SK-N-SH (cell line): ENCODE results near the gene TMPRSS9.

Experiments used
- CHD2 ChIP-seq: fragments of 150-350 bp; IDR thresholded peaks from 2 replicates; pipeline ENCODE4 v1.6.1; 2018; ENCODE audit warnings: low read length; ENCODE audit not compliant: partially characterized antibody
- CTCF ChIP-seq: fragments of 200-600 bp; sonication (generic); IDR thresholded peaks from 2 replicates; pipeline ENCODE4 v1.6.1; 2017; ENCODE audit warnings: antibody characterized with exemption, mild to moderate bottlenecking, moderate library complexity
- GABPA ChIP-seq: IDR thresholded peaks from 2 replicates; pipeline ENCODE4 v1.4.0; 2012; ENCODE audit warnings: low read depth, mild to moderate bottlenecking
- GATA2 ChIP-seq: sonication (generic); formaldehyde crosslinking; IDR thresholded peaks from 2 replicates; pipeline ENCODE4 v1.5.0; 2020; ENCODE audit warnings: mild to moderate bottlenecking, missing genetic modification reagents
- JUND ChIP-seq: IDR thresholded peaks from 2 replicates; pipeline ENCODE4 v1.4.0; 2012
- MEF2A ChIP-seq: IDR thresholded peaks from 2 replicates; pipeline ENCODE4 v1.4.0; 2012; ENCODE audit warnings: low read depth, borderline replicate concordance
- NFIC ChIP-seq: IDR thresholded peaks from 2 replicates; pipeline ENCODE4 v1.4.0; 2012; ENCODE audit warnings: borderline replicate concordance
- PBX3 ChIP-seq: IDR thresholded peaks from 2 replicates; pipeline ENCODE4; 2012
- RAD21 ChIP-seq: IDR thresholded peaks from 2 replicates; pipeline ENCODE4 v1.6.1; 2012; ENCODE audit warnings: mild to moderate bottlenecking, low read length
- SMC3 ChIP-seq: IDR thresholded peaks from 2 replicates; pipeline ENCODE4 v1.6.1; 2012; ENCODE audit warnings: low read depth, low read length, improper control_type of control experiment
- USF1 ChIP-seq: IDR thresholded peaks from 2 replicates; pipeline ENCODE4 v1.4.0; 2012; ENCODE audit warnings: low read depth, borderline replicate concordance
- USF2 ChIP-seq: fragments of 150-350 bp; IDR thresholded peaks from 2 replicates; pipeline ENCODE4 v1.6.1; 2017; ENCODE audit warnings: antibody characterized with exemption, low read length, low read depth, borderline replicate concordance

GRCh38 chr19:2421581-2422306 lies 61.7 kb downstream of the TMPRSS9 start:
- no peak for TF ChIP-seq CTCF
- TF ChIP-seq NFIC = no peak
- no peak for TF ChIP-seq CHD2
- TF ChIP-seq GATA2 (CRISPR knock-in tag) = no peak
- no peak for TF ChIP-seq SMC3
- no peak for TF ChIP-seq USF2
- no peak for TF ChIP-seq USF1
- no peak for TF ChIP-seq JUND
- no peak for TF ChIP-seq MEF2A
- no peak for TF ChIP-seq RAD21
- no peak for TF ChIP-seq GABPA
- TF ChIP-seq PBX3 = no peak
